ENCODE measurements around the gene CORO1A. TPM values are rescaled to one million over a fixed set of nuclear protein-coding genes. Genes with fewer than 3 reads are reported as not detected.

CORO1A gene
- total and polyA plus RNA-seq, 2 experiments from 2014 or later, result 1.7 to 4.8 TPM

- no peaks in the 10 kb centered on the region for H3K9me2 ChIP-seq (ENCODE audit: insufficient read depth)
- no peaks in the 10 kb centered on the region for H3K79me2 ChIP-seq (ENCODE audit: insufficient read depth)
- TF ChIP-seq EZH2 (IDR thresholded peaks at IDR 0.05; ENCODE audit: insufficient read depth, poor library complexity, severe bottlenecking) (no peak), EZH2phosphoT487 (IDR thresholded peaks at IDR 0.05; ENCODE audit: insufficient read depth, low read depth) (no peak)
- no peaks in the 10 kb centered on the region for H3K27me3 ChIP-seq (replicated peaks; ENCODE audit: insufficient read depth)
- no peaks in the 10 kb centered on the region for H3K4me1 ChIP-seq (ENCODE audit: insufficient read depth)
- H3K9me3 ChIP-seq (ENCODE audit: low read depth), result no peaks in the 10 kb centered on the region
- H3K4me3 ChIP-seq, result no peak overlapping the region
- H3K36me3 ChIP-seq (ENCODE audit: low read depth), result no peaks in the 10 kb centered on the region
- DNase-seq, result no peak
- no peak overlapping the region for H3K9ac ChIP-seq
- no peaks in the 10 kb centered on the region for H3F3A ChIP-seq (ENCODE audit: insufficient read depth)
- no peak overlapping the region for H3K4me2 ChIP-seq (ENCODE audit: unreplicated experiment)
- no peak overlapping the region for H2AFZ ChIP-seq
- no peak overlapping the region for H3K27ac ChIP-seq
- in situ Hi-C loops (cut with MboI), result no loop called here
- H4K20me1 ChIP-seq (ENCODE audit: insufficient read depth), result no peaks in the 10 kb centered on the region
- WGBS, 2 experiments (ENCODE audit: low coverage in 1 of 2, low lambda C conversion rate in 2 of 2, missing lambda C conversion rate in 2 of 2), result 63 to 67% methylated on average over 4 of the region's 4 CpGs
Measured at GRCh38 chr16:30179195-30179594, 4.2 kb upstream of the CORO1A start.

GRCh38 chr16:30179931-30180330 lies 3.5 kb upstream of the CORO1A start:
- no peaks in the 10 kb centered on the region for H3K9me3 ChIP-seq (ENCODE audit: low read depth)
- in situ Hi-C loops (cut with MboI), result no loop called here
- no peak for TF ChIP-seq EZH2 (IDR thresholded peaks at IDR 0.05; ENCODE audit: insufficient read depth, poor library complexity, severe bottlenecking)
- no peak for TF ChIP-seq EZH2phosphoT487 (IDR thresholded peaks at IDR 0.05; ENCODE audit: insufficient read depth, low read depth)

GRCh38 chr16:30180741-30181140 lies 2.7 kb upstream of the CORO1A start:
- Histone ChIP-seq H3K4me3 (no peak overlapping the region), H2AFZ (no peak overlapping the region), H3K4me2 (ENCODE audit: unreplicated experiment) (no peak overlapping the region), H3K27ac (no peak overlapping the region), H3F3A (ENCODE audit: insufficient read depth) (no peaks in the 10 kb centered on the region), H3K36me3 (ENCODE audit: low read depth) (no peaks in the 10 kb centered on the region), H3K9me3 (ENCODE audit: low read depth) (no peaks in the 10 kb centered on the region), H3K4me1 (ENCODE audit: insufficient read depth) (no peaks in the 10 kb centered on the region), H3K27me3 (replicated peaks; ENCODE audit: insufficient read depth) (no peaks in the 10 kb centered on the region), H3K9ac (no peak overlapping the region), H3K79me2 (ENCODE audit: insufficient read depth) (no peaks in the 10 kb centered on the region), H3K9me2 (ENCODE audit: insufficient read depth) (no peaks in the 10 kb centered on the region), H4K20me1 (ENCODE audit: insufficient read depth) (no peaks in the 10 kb centered on the region)
- TF ChIP-seq EZH2 (IDR thresholded peaks at IDR 0.05; ENCODE audit: insufficient read depth, poor library complexity, severe bottlenecking) (no peak), EZH2phosphoT487 (IDR thresholded peaks at IDR 0.05; ENCODE audit: insufficient read depth, low read depth) (no peak)
- in situ Hi-C loops (cut with MboI), result no loop called here
- 61 to 68% methylated on average over 3 of the region's 3 CpGs for WGBS, 2 experiments (ENCODE audit: low coverage in 1 of 2, low lambda C conversion rate in 2 of 2, missing lambda C conversion rate in 2 of 2)
- DNase-seq, result no peak

More at GRCh38 chr16:30179931-30180330, 3.5 kb upstream of the CORO1A start:
- Histone ChIP-seq H3K9ac (no peak overlapping the region), H3K79me2 (ENCODE audit: insufficient read depth) (no peaks in the 10 kb centered on the region), H3K4me1 (ENCODE audit: insufficient read depth) (no peaks in the 10 kb centered on the region), H3K4me2 (ENCODE audit: unreplicated experiment) (no peak overlapping the region), H3K4me3 (no peak overlapping the region), H2AFZ (no peak overlapping the region), H3K27me3 (replicated peaks; ENCODE audit: insufficient read depth) (no peaks in the 10 kb centered on the region), H3F3A (ENCODE audit: insufficient read depth) (no peaks in the 10 kb centered on the region), H4K20me1 (ENCODE audit: insufficient read depth) (no peaks in the 10 kb centered on the region), H3K36me3 (ENCODE audit: low read depth) (no peaks in the 10 kb centered on the region), H3K27ac (no peak overlapping the region), H3K9me2 (ENCODE audit: insufficient read depth) (no peaks in the 10 kb centered on the region)
- 80 to 87% methylated on average over 9 of the region's 9 CpGs for WGBS, 2 experiments (ENCODE audit: low coverage in 1 of 2, low lambda C conversion rate in 2 of 2, missing lambda C conversion rate in 2 of 2)
- no peak for DNase-seq

GRCh38 chr16:30184096-30184890 lies 891 bp downstream of the CORO1A start:
- Histone ChIP-seq H3K9me2 (ENCODE audit: insufficient read depth) (no peaks in the 10 kb centered on the region), H2AFZ (no peak overlapping the region), H3F3A (ENCODE audit: insufficient read depth) (no peaks in the 10 kb centered on the region), H3K36me3 (ENCODE audit: low read depth) (no peaks in the 10 kb centered on the region), H4K20me1 (ENCODE audit: insufficient read depth) (no peaks in the 10 kb centered on the region), H3K4me1 (ENCODE audit: insufficient read depth) (no peaks in the 10 kb centered on the region), H3K27me3 (replicated peaks; ENCODE audit: insufficient read depth) (no peaks in the 10 kb centered on the region), H3K9me3 (ENCODE audit: low read depth) (no peaks in the 10 kb centered on the region), H3K27ac (no peak overlapping the region), H3K9ac (no peak overlapping the region), H3K4me3 (peak overlapping the region; percentile 79; the same call in 1 of the 2 replicates), H3K4me2 (ENCODE audit: unreplicated experiment) (peak overlapping the region; percentile 77), H3K79me2 (ENCODE audit: insufficient read depth) (no peaks in the 10 kb centered on the region)
- DNase-seq, result no peak
- no peak for TF ChIP-seq EZH2phosphoT487 (IDR thresholded peaks at IDR 0.05; ENCODE audit: insufficient read depth, low read depth)
- no peak for TF ChIP-seq EZH2 (IDR thresholded peaks at IDR 0.05; ENCODE audit: insufficient read depth, poor library complexity, severe bottlenecking)
- 48 to 58% methylated on average over 16 to 24 of the region's 24 CpGs for WGBS, 2 experiments (ENCODE audit: low coverage in 1 of 2, low lambda C conversion rate in 2 of 2, missing lambda C conversion rate in 2 of 2)
- in situ Hi-C loops (cut with MboI), result no loop called here

All from GM23248 (cell line).